B cell (primary cell): ENCODE results near the gene FBXL20. TPM values are rescaled to one million over a fixed set of nuclear protein-coding genes. Genes with fewer than 3 reads are reported as not detected.
A peak's percentile ranks its signal among the peaks of the same experiment; 100 is the strongest.

Experiments
- ATAC-seq: fragments of 200-7000 bp; cut with Tn5 transposase; one replicate; pipeline ENCODE4 v1.10.0; 2021; ENCODE audit warnings: low read depth, mild to moderate bottlenecking, moderate number of reproducible peaks, moderate library complexity
- CTCF ChIA-PET: fragments of 350-600 bp; sonication (Branson Sonifier 250); formaldehyde crosslinking; loops from one replicate; lab custom pipeline; 2021; ENCODE audit warnings: antibody characterized with exemption, inconsistent platforms; lab: Charles Lee
- POLR2A ChIA-PET: fragments of 350-600 bp; sonication (Branson Sonifier 250); formaldehyde crosslinking; loops from one replicate; lab custom pipeline; 2021; ENCODE audit warnings: antibody characterized with exemption; lab: Charles Lee
- DNase-seq: peaks from one replicate; pipeline ENCODE4 v3.0.0; 2013
- H2AFZ ChIP-seq: 2 replicates; pipeline ENCODE4 v1.6.1; 2012; ENCODE audit warnings: mild to moderate bottlenecking, low read depth, low read length; ENCODE audit not compliant: insufficient read depth, poor library complexity, severe bottlenecking
- H3K27ac ChIP-seq, 2 donors: 1 replicate in 1 of 2; 2 replicates in 1 of 2; pipeline ENCODE4 v1.5.1; 2012 to 2013; ENCODE audit warnings: low read length in 2 of 2, mild to moderate bottlenecking in 2 of 2, moderate library complexity in 1 of 2
- H3K27me3 ChIP-seq, 4 experiments: fragments of 200-600 bp in 1 of 4; sonication (generic) in 1 of 4; replicated peaks in 1 of 4; 1 replicate in 2 of 4; 2 replicates in 2 of 4; pipeline versions ENCODE4 v1.6.1 to v1.7.0; 2013 to 2016; ENCODE audit warnings: low read length in 3 of 4, mild to moderate bottlenecking in 2 of 4, mixed read lengths in 1 of 4, moderate library complexity in 1 of 4; ENCODE audit not compliant: insufficient read depth in 4 of 4, control insufficient read depth in 3 of 4; ENCODE audit errors: control extremely low read depth in 1 of 4
- H3K36me3 ChIP-seq, 2 experiments: replicated peaks in 1 of 2; 1 replicate in 1 of 2; 2 replicates in 1 of 2; pipeline versions ENCODE4 v1.6.1 to v1.7.1; 2013; ENCODE audit warnings: low read length in 1 of 2; ENCODE audit not compliant: insufficient read depth in 2 of 2, control insufficient read depth in 1 of 2; ENCODE audit errors: control extremely low read depth in 1 of 2, extremely low read depth in 1 of 2
- H3K4me1 ChIP-seq, 2 donors: fragments of 200-600 bp in 1 of 2; sonication (generic) in 1 of 2; 1 replicate in 1 of 2; 2 replicates in 1 of 2; pipeline versions ENCODE4 v1.5.1 to v1.6.1; 2013 to 2017; ENCODE audit warnings: low read length in 2 of 2; ENCODE audit not compliant: control insufficient read depth in 2 of 2, insufficient read depth in 2 of 2
- H3K4me2 ChIP-seq: replicated peaks from 2 replicates; pipeline ENCODE3; 2012; ENCODE audit warnings: mild to moderate bottlenecking, low read depth, low read length; ENCODE audit not compliant: poor library complexity, severe bottlenecking
- H3K4me3 ChIP-seq, 5 experiments: fragments of 200-600 bp in 1 of 5; sonication (generic) in 1 of 5; 1 replicate in 3 of 5; 2 replicates in 2 of 5; pipeline versions ENCODE4 v1.5.1 to v1.7.0; 2011 to 2016; ENCODE audit warnings: low read length in 4 of 5, mild to moderate bottlenecking in 4 of 5, low read depth in 2 of 5, control low read depth in 1 of 5, moderate library complexity in 1 of 5; ENCODE audit not compliant: insufficient read depth in 1 of 5; ENCODE audit errors: control extremely low read depth in 1 of 5, extremely low read depth in 1 of 5
- H3K79me2 ChIP-seq: fragments of 200-600 bp; sonication (generic); one replicate; pipeline ENCODE4 v1.6.0; 2016; ENCODE audit warnings: low read length; ENCODE audit not compliant: control insufficient read depth, insufficient read depth
- H3K9ac ChIP-seq: fragments of 200-600 bp; sonication (generic); 2 replicates; pipeline ENCODE4 v1.6.1; 2017; ENCODE audit warnings: mild to moderate bottlenecking, low read length, moderate library complexity
- H3K9me3 ChIP-seq, 3 donors: one replicate each; pipeline versions ENCODE4 v1.6.1 to v1.7.1; 2013; ENCODE audit warnings: low read length in 2 of 3; ENCODE audit not compliant: control insufficient read depth in 2 of 3, insufficient read depth in 1 of 3; ENCODE audit errors: control extremely low read depth in 1 of 3
- H4K20me1 ChIP-seq: 2 replicates; pipeline ENCODE4 v1.6.0; 2012; ENCODE audit warnings: mild to moderate bottlenecking, low read length; ENCODE audit not compliant: insufficient read depth, control insufficient read depth, poor library complexity, severe bottlenecking
- H3K27ac Mint-ChIP-seq: one replicate; pipeline ENCODE4 v1.8.0; 2021; ENCODE audit warnings: mixed read lengths
- H3K27me3 Mint-ChIP-seq: one replicate; pipeline ENCODE4 v1.8.0; 2021; ENCODE audit warnings: mixed read lengths
- H3K4me1 Mint-ChIP-seq: one replicate; pipeline ENCODE4 v1.8.0; 2021; ENCODE audit warnings: mixed read lengths
- H3K4me3 Mint-ChIP-seq: one replicate; pipeline ENCODE4 v1.8.0; 2021; ENCODE audit warnings: mixed read lengths
- H3K9me3 Mint-ChIP-seq: one replicate; pipeline ENCODE4 v1.8.0; 2022; ENCODE audit warnings: mixed read lengths; ENCODE audit not compliant: insufficient read depth
- EZH2 ChIP-seq: IDR thresholded peaks from 2 replicates; pipeline ENCODE4 v1.6.1; 2012; ENCODE audit warnings: borderline replicate concordance, low read depth, mild to moderate bottlenecking, moderate library complexity, low read length; ENCODE audit not compliant: insufficient read depth, poor library complexity, severe bottlenecking
- WGBS: methylation state at CpG from one replicate; pipeline ENCODE4 v1.1.5; 2013; ENCODE audit warnings: missing lambda C conversion rate; ENCODE audit not compliant: insufficient coverage; 5-methylcytosine and 5-hydroxymethylcytosine counted together
- intact Hi-C: fragments of 100-400 bp; cut with micrococcal nuclease; formaldehyde crosslinking; loops from one replicate; pipeline ENCODE4 v1.10.0; 2022
- polyA plus RNA-seq: library from polyadenylated mRNA; depleted of rRNA; stranded (reverse); fragments of >200 nt; gene quantifications from 2 replicates; pipeline ENCODE4 v1.2.3, GENCODE V29; 2012
- total RNA-seq, 2 donors: library from RNA; stranded (reverse); fragments of 120-200 nt in 1 of 2; gene quantifications; 1 replicate in 1 of 2; 2 replicates in 1 of 2; pipeline versions ENCODE4 v1.2.3 to v1.2.4, GENCODE V29; 2013 to 2022
- TF ChIP-seq, protein P1 (sequence below): fragments of 200-600 bp; IDR thresholded peaks from one replicate; pipeline ENCODE4 v1.8.0; 2022; ENCODE audit warnings: antibody characterized with exemption, mild to moderate bottlenecking

The FBXL20 gene
- total and polyA plus RNA-seq, 2 donors (not counting 1 experiment from before 2014, with no cell fraction given): 6.1 to 36.2 TPM

- no peak for TF ChIP-seq EZH2
- TF ChIP-seq, protein P1, sequence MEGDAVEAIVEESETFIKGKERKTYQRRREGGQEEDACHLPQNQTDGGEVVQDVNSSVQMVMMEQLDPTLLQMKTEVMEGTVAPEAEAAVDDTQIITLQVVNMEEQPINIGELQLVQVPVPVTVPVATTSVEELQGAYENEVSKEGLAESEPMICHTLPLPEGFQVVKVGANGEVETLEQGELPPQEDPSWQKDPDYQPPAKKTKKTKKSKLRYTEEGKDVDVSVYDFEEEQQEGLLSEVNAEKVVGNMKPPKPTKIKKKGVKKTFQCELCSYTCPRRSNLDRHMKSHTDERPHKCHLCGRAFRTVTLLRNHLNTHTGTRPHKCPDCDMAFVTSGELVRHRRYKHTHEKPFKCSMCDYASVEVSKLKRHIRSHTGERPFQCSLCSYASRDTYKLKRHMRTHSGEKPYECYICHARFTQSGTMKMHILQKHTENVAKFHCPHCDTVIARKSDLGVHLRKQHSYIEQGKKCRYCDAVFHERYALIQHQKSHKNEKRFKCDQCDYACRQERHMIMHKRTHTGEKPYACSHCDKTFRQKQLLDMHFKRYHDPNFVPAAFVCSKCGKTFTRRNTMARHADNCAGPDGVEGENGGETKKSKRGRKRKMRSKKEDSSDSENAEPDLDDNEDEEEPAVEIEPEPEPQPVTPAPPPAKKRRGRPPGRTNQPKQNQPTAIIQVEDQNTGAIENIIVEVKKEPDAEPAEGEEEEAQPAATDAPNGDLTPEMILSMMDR: no peak
- Histone ChIP-seq H4K20me1 (no peaks in the 10 kb centered on the region), H3K9ac (peak overlapping the region; percentile 20), H2AFZ (peak overlapping the region; percentile 53), H3K79me2 (no peaks in the 10 kb centered on the region), H3K4me1 (peaks cover 13 to 21% of the 10 kb centered on the region in 2 donors), H3K4me3 (peak overlapping the region in 1 of 5 experiments; percentile 9), H3K4me2 (peak overlapping the region; percentile 53), H3K27me3 (no peaks in the 10 kb centered on the region), H3K9me3 (no peaks in the 10 kb centered on the region), H3K27ac (peak overlapping the region in 1 of 2 donors; percentile 40), H3K36me3 (no peaks in the 10 kb centered on the region)
- ATAC-seq (peak; percentile 79), DNase-seq (peak; percentile 75)
- CTCF ChIA-PET: interaction anchor here (0.8 to 21.4 kb wide), 9 partner anchors 8 to 255 kb away, joined by 4 to 707 read pairs (median 6); partner anchors contain the start of gene RPL19
- POLR2A ChIA-PET: interaction anchor here (0.8 to 1.9 kb wide), 2 partner anchors 29 to 39 kb away, joined by 3 to 6 read pairs; partner anchors contain the start of gene RPL19
- intact Hi-C loops: loop anchor here (5.0 kb wide), 1 partner anchor 86 kb away; the partner anchor contains the start of gene PLXDC1
- H3K4me3 Mint-ChIP-seq: peak overlapping the region; percentile 63
- H3K9me3 Mint-ChIP-seq: no peaks in the 10 kb centered on the region
- peak overlapping the region; percentile 7 for H3K27ac Mint-ChIP-seq
- 39% methylated on average over 14 of the region's 15 CpGs for WGBS
- peaks cover 23% of the 10 kb centered on the region for H3K4me1 Mint-ChIP-seq
- H3K27me3 Mint-ChIP-seq: peaks cover 8% of the 10 kb centered on the region
Observed at GRCh38 chr17:39238311-39238972, 163.0 kb downstream of the FBXL20 start.

- intact Hi-C loops: loop anchor here (5.0 kb wide), 1 partner anchor 85 kb away; the partner anchor contains the start of gene PLXDC1
- Histone ChIP-seq H3K9me3 (no peaks in the 10 kb centered on the region), H2AFZ (no peak overlapping the region), H3K79me2 (no peaks in the 10 kb centered on the region), H3K27me3 (peaks cover 0 to 5% (median 0%) of the 10 kb centered on the region in 4 experiments), H3K36me3 (no peaks in the 10 kb centered on the region), H3K9ac (no peak overlapping the region), H3K4me3 (no peak overlapping the region), H3K4me2 (no peak overlapping the region), H3K4me1 (peaks cover 13 to 21% of the 10 kb centered on the region in 2 donors), H3K27ac (no peak overlapping the region), H4K20me1 (no peaks in the 10 kb centered on the region)
- POLR2A ChIA-PET: interaction anchor here (0.6 to 1.9 kb wide), 2 partner anchors 38 to 486 kb away, joined by 6 read pairs; partner anchors contain the start of gene RPL19
- DNase-seq (no peak), ATAC-seq (no peak)
- Mint-ChIP-seq H3K4me3 (no peak overlapping the region), H3K4me1 (peaks cover 23% of the 10 kb centered on the region), H3K9me3 (no peaks in the 10 kb centered on the region), H3K27me3 (peaks cover 8% of the 10 kb centered on the region), H3K27ac (no peak overlapping the region)
- CTCF ChIA-PET: interaction anchor here (0.7 to 21.4 kb wide), 9 partner anchors 6 to 254 kb away, joined by 3 to 707 read pairs (median 9); partner anchors contain the start of gene RPL19
- TF ChIP-seq EZH2: no peak
- TF ChIP-seq, protein P1: no peak
- 93% methylated on average over 5 of the region's 7 CpGs for WGBS
Observed at GRCh38 chr17:39237586-39237985, 163.8 kb downstream of the FBXL20 start.
